Stimulated activated CD4-positive, alpha-beta T cell treated with anti-CD3 and anti-CD28 coated beads, TNF-alpha, amount 100 ng/mL, for 24 hours (primary cell): ENCODE measurements around the gene BMP4.
A peak's percentile ranks its signal among the peaks of the same experiment; 100 is the strongest.

Source experiments
- DNase-seq, 3 experiments: peaks; one replicate each; pipeline ENCODE4 v3.0.0-alpha.2; 2020; ENCODE audit warnings: low read depth in 3 of 3

Gene BMP4

GRCh38 chr14:53946404-53947093 lies 10.1 kb downstream of the BMP4 start:
- no peak for DNase-seq

GRCh38 chr14:53946071-53946403 lies 10.6 kb downstream of the BMP4 start:
- DNase-seq, result no peak

GRCh38 chr14:53943751-53944083 lies 12.9 kb downstream of the BMP4 start:
- no peak for DNase-seq

GRCh38 chr14:53942970-53943750 lies 13.5 kb downstream of the BMP4 start:
- DNase-seq, result no peak

- no peak for DNase-seq
Observed at GRCh38 chr14:53938136-53938837, 18.3 kb downstream of the BMP4 start.

GRCh38 chr14:53934778-53935414 lies 21.7 kb downstream of the BMP4 start:
- no peak for DNase-seq

- no peak for DNase-seq
Observed at GRCh38 chr14:53932966-53933365, 23.7 kb downstream of the BMP4 start.

- DNase-seq, result peak in 1 of 3 experiments; percentile 31
Observed at GRCh38 chr14:53929871-53930715, 26.5 kb downstream of the BMP4 start.

GRCh38 chr14:53927171-53927570 lies 29.5 kb downstream of the BMP4 start:
- no peak for DNase-seq

GRCh38 chr14:53925201-53925766 lies 31.3 kb downstream of the BMP4 start:
- DNase-seq, result no peak

- DNase-seq, result no peak
Observed at GRCh38 chr14:53924753-53925152, 31.9 kb downstream of the BMP4 start.

GRCh38 chr14:53921027-53921426 lies 35.6 kb downstream of the BMP4 start:
- DNase-seq, result no peak

GRCh38 chr14:53916239-53916638 lies 40.4 kb downstream of the BMP4 start:
- no peak for DNase-seq

- no peak for DNase-seq
Observed at GRCh38 chr14:53915364-53916014, 41.1 kb downstream of the BMP4 start.

GRCh38 chr14:53912021-53912420 lies 44.6 kb downstream of the BMP4 start:
- DNase-seq, result no peak

- no peak for DNase-seq
Observed at GRCh38 chr14:53908416-53908815, 48.2 kb downstream of the BMP4 start.

GRCh38 chr14:53902307-53902706 lies 54.3 kb downstream of the BMP4 start:
- no peak for DNase-seq

- no peak for DNase-seq
Observed at GRCh38 chr14:53900499-53900898, 56.1 kb downstream of the BMP4 start.
